Activated T-cell treated with anti-CD3 and anti-CD28 coated beads, Interleukin-2, amount 50 U/mL, for 72 hours (primary cell): ENCODE results near the gene AGPAT3. TPM values are rescaled to one million over a fixed set of nuclear protein-coding genes. Genes with fewer than 3 reads are reported as not detected.

Experiments used
- ATAC-seq, 2 donors: fragments of 150-1000 bp; cut with Tn5 transposase; replicated peaks in 1 of 2; 2 replicates each; pipeline ENCODE4 v1.10.0; 2021; ENCODE audit warnings: moderate library complexity in 2 of 2, mild to moderate bottlenecking in 1 of 2
- DNase-seq, 2 donors: peaks; one replicate each; pipeline ENCODE4 v3.0.0; 2021 to 2022; ENCODE audit warnings: mixed read lengths in 1 of 2
- H3K27ac Mint-ChIP-seq: one replicate; pipeline ENCODE4 v1.8.0; 2022; ENCODE audit warnings: mild to moderate bottlenecking, moderate library complexity, mixed read lengths
- H3K27me3 Mint-ChIP-seq: one replicate; pipeline ENCODE4 v1.8.0; 2022; ENCODE audit warnings: low read depth, mixed read lengths
- H3K36me3 Mint-ChIP-seq, 2 donors: one replicate each; pipeline ENCODE4 v1.8.0; 2022; ENCODE audit warnings: mixed read lengths in 2 of 2, mild to moderate bottlenecking in 1 of 2; ENCODE audit not compliant: insufficient read depth in 2 of 2
- H3K4me1 Mint-ChIP-seq: one replicate; pipeline ENCODE4 v1.8.0; 2022; ENCODE audit warnings: low read depth, mixed read lengths
- H3K4me3 Mint-ChIP-seq, 2 donors: one replicate each; pipeline ENCODE4 v1.8.0; 2022; ENCODE audit warnings: mild to moderate bottlenecking in 2 of 2, mixed read lengths in 2 of 2, moderate library complexity in 2 of 2
- H3K9me3 Mint-ChIP-seq, 2 donors: one replicate each; pipeline ENCODE4 v1.8.0; 2022; ENCODE audit warnings: mixed read lengths in 2 of 2
- total RNA-seq, 2 donors: library from RNA; stranded (reverse); gene quantifications; one replicate each; pipeline ENCODE4 v1.2.3, GENCODE V29; 2022

Gene AGPAT3
- total RNA-seq, 2 donors from 2014 or later: 86.1 to 87.1 TPM

DNA sequence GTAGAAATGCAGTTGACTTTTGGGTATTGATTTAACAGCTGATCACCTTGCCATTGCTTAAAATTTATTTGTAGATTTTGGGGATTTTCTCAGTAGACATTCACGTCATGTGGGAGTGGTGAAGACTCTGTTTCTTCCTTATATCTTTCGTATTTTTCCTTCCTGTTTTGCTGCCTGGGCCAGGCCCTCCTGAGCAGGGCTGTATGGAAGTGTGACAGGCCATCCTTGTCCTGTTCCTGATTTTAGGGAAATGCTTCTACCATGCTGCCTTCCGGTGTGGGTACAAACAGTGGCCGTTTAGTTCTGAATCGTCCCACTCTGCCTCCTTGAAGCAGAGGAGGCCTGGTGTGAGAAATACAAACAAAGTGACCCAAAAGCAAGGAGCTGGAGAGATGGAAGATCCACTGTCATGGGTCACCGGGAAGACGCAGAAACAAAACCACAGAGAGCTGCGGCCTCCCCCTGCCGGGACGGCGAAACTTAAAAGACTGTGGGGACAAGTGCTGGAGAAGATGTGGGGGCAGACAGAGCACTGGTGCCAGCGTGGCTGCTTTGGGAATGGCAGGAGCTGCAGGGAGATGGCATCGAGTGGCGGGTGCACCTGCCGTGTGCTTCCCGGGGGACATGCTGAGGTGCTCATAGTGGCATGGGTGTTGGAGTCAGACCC lies 7.6 kb downstream of the AGPAT3 start:
- Mint-ChIP-seq H3K9me3 (no peaks in the 10 kb centered on the region), H3K27ac (peak overlapping the region; percentile 16), H3K4me1 (peaks cover 83% of the 10 kb centered on the region), H3K4me3 (peak overlapping the region; percentile 27 to 31), H3K36me3 (peaks cover 9 to 27% of the 10 kb centered on the region in 2 donors), H3K27me3 (no peaks in the 10 kb centered on the region)
- DNase-seq (no peak), ATAC-seq (no peak)

DNA sequence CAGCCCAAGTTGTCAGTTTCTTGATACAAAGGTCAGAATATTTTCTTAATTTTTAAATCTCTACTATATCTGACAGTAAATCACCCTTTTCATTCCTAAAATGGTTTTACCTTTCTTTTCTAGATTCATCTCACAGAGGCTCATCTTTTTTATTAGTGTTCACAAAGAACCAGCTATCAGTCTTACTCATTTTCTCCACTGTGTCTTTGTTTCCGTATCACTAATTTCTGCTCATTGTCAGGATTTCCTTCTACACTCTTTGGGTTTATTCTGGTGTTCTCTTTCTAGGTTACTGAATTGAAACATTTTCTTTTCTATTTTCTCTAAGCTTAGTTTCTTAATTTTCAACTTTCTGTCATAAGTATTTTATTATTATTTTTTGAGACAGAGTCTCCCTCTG lies 8.7 kb downstream of the AGPAT3 start:
- peaks cover 9 to 34% of the 10 kb centered on the region in 2 donors for H3K36me3 Mint-ChIP-seq
- DNase-seq (no peak), ATAC-seq (peak; percentile 73 to 88)
- H3K27me3 Mint-ChIP-seq: no peaks in the 10 kb centered on the region
- no peaks in the 10 kb centered on the region for H3K9me3 Mint-ChIP-seq
- peak overlapping the region; percentile 75 for H3K27ac Mint-ChIP-seq
- H3K4me1 Mint-ChIP-seq: peaks cover 80% of the 10 kb centered on the region
- peak overlapping the region in 1 of 2 donors; percentile 35 for H3K4me3 Mint-ChIP-seq

DNA sequence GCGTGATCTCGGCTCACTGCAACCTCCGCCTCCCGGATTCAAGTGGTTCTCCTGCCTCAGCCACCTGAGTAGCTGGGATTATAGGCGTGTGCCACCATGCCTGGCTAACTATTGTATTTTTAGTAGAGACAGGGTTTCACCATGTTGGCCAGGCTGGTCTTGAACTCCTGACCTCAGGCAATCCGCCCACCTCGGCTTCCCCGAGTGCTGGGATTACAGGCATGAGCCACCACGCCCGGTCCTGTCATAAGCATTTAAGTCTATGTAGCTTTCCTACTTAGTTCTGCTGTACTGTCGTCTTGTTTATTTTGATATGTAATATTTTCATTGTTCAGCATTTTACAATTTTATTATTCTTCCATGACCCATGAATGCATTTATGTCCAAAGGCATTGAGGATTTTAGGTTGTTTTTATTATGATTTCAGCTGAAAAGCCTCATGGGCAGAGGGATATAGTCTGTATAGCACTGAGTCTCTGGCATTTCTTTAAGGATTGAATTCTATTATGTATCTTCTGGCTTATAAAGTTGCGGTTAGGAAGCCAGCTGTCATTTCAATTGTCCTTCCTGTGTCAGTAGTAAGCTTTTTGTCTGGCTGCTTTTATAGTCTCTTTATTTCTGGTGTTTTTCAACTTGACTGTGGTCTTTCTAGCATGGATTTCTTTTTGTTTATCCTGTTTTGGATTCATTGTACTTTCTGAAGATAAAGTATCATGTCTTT lies 9.2 kb downstream of the AGPAT3 start:
- Mint-ChIP-seq H3K36me3 (peaks cover 9 to 31% of the 10 kb centered on the region in 2 donors), H3K9me3 (no peaks in the 10 kb centered on the region), H3K27me3 (no peaks in the 10 kb centered on the region), H3K4me3 (peak overlapping the region in 1 of 2 donors; percentile 35), H3K4me1 (peaks cover 76% of the 10 kb centered on the region), H3K27ac (peak overlapping the region; percentile 75)
- ATAC-seq: peak in 1 of 2 donors; percentile 15
- no peak for DNase-seq

DNA sequence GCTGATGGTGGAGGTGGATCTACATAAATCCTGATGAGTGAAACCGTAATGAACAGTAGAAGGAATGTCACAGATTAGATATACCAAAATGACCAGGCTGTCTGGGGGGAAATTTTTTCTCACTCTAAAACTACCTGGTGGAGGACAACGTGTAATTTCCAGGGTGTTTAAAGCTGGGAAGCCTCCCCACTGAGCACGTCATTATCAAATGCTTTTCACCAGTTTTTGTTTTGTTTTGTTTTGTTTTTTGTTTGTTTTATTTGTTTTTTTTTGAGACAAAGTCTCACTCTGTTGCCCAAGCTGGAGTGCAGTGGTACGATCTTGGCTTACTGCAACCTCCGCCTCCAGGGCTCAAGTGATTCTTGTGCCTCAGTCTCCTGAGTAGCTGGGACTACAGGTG lies 11.6 kb downstream of the AGPAT3 start:
- DNase-seq (no peak), ATAC-seq (no peak)
- Mint-ChIP-seq H3K27ac (no peak overlapping the region), H3K36me3 (peaks cover 8 to 24% of the 10 kb centered on the region in 2 donors), H3K27me3 (no peaks in the 10 kb centered on the region), H3K4me3 (no peak overlapping the region), H3K9me3 (no peaks in the 10 kb centered on the region), H3K4me1 (peaks cover 80% of the 10 kb centered on the region)

DNA sequence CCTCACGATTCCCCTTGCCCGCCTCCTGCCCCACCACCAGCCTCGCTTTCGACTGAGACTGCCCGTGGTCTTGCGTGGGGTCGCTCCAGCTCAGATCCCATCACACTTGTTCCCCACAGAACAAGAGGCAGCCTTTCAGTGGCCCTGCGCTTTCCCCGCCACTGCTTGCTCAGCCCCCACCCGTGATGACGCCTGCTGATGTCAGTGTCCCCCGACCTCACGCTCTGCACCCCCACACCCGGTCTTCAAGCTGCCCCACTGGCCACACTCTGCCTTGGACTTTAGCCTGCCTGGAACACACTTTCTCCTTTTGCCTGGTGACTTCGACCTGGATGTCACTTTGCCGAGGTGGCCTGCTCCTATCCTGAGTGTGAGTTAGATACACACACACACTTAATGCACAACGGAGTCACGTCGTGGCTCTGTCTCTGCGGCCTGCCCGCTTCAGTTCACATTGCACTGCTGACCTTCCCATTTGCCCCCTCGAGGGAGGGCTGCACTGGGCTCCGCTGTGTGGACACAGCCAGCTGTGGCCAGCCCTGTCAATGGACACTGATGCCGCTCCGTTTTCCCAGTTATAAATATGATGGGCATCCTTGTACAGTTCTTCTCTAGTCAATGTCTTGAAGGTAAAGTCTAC lies 13.0 kb downstream of the AGPAT3 start:
- Mint-ChIP-seq H3K27ac (no peak overlapping the region), H3K4me1 (peaks cover 78% of the 10 kb centered on the region), H3K36me3 (peaks cover 5 to 21% of the 10 kb centered on the region in 2 donors), H3K9me3 (no peaks in the 10 kb centered on the region), H3K4me3 (no peak overlapping the region), H3K27me3 (no peaks in the 10 kb centered on the region)
- no peak for DNase-seq
- ATAC-seq: no peak

DNA sequence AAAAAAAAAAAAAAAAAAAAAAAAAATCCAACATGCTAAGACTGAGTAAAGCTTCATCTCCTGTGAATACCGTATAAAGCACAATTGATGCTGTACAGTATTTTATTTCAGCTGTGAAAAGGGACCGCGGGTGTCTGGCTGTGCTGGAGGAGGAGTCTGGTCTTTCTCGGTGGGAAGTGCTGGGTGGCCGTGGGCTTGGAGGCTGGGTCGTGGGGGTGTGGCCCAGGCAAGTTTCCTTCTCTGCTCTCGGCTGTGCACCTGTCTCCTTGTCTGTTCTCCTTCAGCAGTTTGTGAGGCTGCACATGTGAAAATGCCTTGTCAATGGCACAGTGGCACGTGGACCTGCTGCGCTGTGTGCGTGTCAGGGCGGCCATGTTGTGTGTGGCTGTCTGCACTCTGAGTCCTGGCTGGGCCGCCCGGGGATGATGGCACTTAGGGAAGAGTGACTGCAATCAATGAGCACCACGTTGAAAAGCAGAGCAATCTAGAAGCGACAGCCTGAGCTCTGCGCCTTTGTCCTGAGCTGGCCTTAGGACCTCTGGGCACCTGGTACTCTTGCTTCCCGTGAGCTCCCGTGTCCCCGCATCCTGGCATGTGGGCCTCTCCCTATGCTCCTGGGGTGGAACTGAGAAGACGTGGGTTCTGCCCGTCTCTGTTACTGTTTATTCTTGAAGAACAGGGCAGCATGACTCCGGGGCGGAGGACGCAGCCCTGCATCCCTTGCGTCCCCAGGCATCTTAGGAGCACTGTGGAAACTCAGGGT lies 14.5 kb downstream of the AGPAT3 start:
- Mint-ChIP-seq H3K27me3 (no peaks in the 10 kb centered on the region), H3K4me3 (no peak overlapping the region), H3K9me3 (no peaks in the 10 kb centered on the region), H3K27ac (no peak overlapping the region), H3K4me1 (peaks cover 78% of the 10 kb centered on the region), H3K36me3 (peaks cover 2 to 19% of the 10 kb centered on the region in 2 donors)
- no peak for ATAC-seq
- no peak for DNase-seq

DNA sequence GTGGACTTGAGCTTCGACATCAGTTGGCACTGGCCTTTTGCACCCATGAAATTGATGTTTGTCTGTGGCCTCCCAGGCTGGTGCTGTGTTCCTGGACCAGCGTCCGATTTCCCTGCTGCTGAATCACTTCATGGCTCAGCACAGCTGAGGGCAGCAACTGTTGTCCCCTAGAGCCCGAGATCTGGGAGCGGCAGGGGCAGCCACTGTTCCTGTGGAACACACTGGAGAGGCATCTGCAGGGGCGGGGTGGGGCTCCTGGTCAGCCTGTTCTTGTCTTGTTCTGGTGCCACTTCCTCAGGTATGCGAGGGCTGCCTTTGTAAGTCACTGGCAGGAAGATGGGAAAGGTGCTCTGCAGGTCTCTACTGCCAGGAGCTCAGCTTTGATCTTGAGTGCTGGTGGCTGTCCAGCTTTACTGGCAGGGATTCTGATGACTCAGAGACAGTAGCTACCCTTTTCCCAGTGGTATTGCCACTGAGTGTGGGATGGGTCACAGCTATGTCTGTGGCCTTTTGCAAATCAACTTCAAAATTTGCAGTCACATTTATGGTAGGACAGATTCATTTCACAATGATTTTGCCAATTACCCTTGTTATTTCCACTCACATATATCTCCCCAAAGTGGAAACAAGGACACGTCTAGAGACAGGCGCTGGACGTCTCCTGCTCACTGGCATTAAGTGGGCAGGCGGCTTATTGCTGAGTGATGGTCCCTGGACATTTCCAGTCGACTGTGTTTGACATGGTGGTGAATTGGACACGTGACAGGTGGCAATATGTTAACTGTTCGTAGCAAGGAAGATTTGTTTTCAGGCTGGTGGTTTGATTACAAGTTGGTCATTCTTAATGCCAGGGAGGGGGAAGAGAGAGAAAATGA lies 15.3 kb downstream of the AGPAT3 start:
- DNase-seq (no peak), ATAC-seq (no peak)
- peaks cover under 1 to 17% of the 10 kb centered on the region in 2 donors for H3K36me3 Mint-ChIP-seq
- H3K4me1 Mint-ChIP-seq: peaks cover 79% of the 10 kb centered on the region
- H3K27me3 Mint-ChIP-seq: no peaks in the 10 kb centered on the region
- H3K9me3 Mint-ChIP-seq: no peaks in the 10 kb centered on the region
- peak overlapping the region in 1 of 2 donors; percentile 16 for H3K4me3 Mint-ChIP-seq
- H3K27ac Mint-ChIP-seq: peak overlapping the region; percentile 28

DNA sequence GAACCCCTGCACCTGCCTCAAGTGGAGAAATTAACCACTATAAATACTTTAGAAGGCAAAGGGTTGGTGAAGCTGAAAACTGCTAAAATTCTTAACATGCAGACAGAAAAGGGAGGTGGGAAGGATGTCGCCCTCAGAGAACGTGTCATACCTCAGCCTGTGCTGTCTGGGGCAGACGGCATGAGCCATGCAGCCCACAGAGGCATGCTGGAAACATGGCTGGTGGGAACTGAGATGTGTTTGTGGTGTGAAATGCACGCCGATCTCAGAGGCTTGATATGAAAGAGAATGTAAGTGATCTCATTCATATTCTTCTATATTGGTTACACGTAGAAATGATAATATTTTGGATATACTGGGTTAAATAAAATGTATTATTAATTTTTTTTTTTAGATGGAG lies 16.3 kb downstream of the AGPAT3 start:
- no peak overlapping the region for H3K4me3 Mint-ChIP-seq
- no peaks in the 10 kb centered on the region for H3K9me3 Mint-ChIP-seq
- H3K4me1 Mint-ChIP-seq: peaks cover 76% of the 10 kb centered on the region
- peaks cover 0 to 11% of the 10 kb centered on the region in 2 donors for H3K36me3 Mint-ChIP-seq
- no peaks in the 10 kb centered on the region for H3K27me3 Mint-ChIP-seq
- H3K27ac Mint-ChIP-seq: peak overlapping the region; percentile 48
- DNase-seq (peak; percentile 32 to 39), ATAC-seq (peak; percentile 67 to 71)

DNA sequence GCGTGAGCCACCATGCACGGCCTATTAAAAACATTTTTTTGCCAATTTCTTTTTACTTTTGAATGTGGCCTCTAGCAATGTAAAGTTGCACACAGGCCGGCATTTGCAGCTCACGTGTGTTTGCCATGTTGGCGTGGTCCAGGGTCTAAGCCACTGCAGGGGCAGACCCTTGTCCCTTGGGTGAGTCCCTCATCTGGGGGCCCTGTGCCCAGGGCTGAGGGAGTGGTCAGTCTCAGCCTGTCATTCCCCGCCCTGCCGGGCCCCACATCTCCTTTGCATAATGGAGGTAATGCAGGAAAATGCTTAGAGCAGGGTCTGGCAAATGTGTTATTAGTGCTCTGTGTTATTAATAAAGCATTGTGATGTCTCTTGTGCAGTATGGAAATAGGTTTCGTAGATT lies 16.9 kb downstream of the AGPAT3 start:
- Mint-ChIP-seq H3K27me3 (no peaks in the 10 kb centered on the region), H3K9me3 (no peaks in the 10 kb centered on the region), H3K4me1 (peaks cover 78% of the 10 kb centered on the region), H3K27ac (no peak overlapping the region), H3K4me3 (no peak overlapping the region), H3K36me3 (peaks cover 0 to 10% of the 10 kb centered on the region in 2 donors)
- DNase-seq (no peak), ATAC-seq (no peak)

DNA sequence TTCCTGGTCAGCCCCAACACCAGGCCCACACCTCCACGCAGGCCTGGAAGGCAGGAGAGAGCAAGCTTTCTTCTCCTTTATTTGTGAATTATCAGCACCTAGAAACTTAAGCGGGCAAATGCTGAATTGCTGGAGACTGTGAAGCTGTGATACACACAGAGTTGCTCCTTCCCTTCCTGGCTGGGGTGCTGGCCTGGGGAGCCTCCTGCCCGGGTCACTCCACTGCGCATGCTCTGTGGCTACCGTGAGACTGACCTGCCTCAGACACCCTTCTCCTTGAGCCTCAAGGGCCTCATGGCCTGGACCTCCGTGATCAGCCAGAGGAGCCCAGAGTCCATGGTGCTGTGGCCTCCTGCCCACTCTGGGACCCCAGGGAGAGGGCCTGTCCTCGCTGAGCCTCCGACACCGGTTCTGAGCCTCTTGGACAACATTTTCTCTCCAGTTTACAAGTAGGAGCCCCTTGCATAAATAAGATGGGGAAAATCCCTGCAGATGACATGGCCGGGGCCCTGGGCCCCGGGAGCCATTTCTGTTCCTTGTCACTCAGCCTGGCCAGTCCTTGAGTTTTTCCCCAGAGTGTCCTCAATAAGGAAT lies 18.0 kb downstream of the AGPAT3 start:
- H3K4me1 Mint-ChIP-seq: peaks cover 83% of the 10 kb centered on the region
- H3K4me3 Mint-ChIP-seq: peak overlapping the region; percentile 50 to 71
- DNase-seq: no peak
- H3K27me3 Mint-ChIP-seq: no peaks in the 10 kb centered on the region
- H3K36me3 Mint-ChIP-seq: peaks cover 0 to 10% of the 10 kb centered on the region in 2 donors
- no peak overlapping the region for H3K27ac Mint-ChIP-seq
- no peaks in the 10 kb centered on the region for H3K9me3 Mint-ChIP-seq
- no peak for ATAC-seq

DNA sequence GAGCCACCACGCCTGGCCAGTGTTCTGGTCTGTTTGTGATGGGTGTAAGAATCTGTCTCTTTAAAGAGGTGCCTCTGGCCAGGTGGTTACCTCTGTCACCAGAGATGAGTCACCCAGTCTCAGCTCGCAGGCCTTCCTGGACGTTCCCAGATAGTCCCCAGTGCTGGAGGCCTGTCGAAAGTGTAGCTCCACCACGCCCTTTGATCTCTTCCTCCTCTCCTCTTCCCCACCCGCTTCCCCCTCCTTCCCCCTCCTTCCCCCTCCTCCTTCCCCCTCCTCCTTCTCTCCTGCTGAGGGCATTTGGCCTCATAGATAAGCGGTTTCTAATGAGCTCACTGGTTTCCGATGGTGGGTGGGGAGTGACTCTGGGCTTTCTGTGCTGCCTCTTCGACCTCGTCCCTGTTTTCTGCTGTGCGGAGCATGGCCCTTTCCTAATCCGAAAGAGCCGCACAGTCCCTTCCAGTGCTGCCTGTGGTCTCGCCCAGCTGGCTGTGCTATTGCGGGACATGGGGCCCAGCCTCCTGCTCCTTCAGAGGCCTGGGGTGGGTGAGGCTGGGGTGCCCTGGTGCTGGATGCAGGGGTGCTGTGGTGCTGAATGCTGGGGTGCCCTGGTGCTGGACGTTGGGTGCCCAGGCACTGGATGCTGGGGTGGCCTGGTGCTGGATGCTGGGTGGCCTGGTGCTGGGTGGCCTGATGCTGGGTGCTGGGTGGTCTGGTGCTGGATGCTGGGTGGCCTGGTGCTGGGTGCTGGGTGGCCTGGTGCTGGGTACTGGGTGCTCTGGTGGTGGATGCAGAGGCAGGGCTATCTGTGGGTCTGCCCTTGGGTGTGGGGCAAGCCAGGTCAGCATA lies 19.2 kb downstream of the AGPAT3 start:
- peak overlapping the region; percentile 48 for H3K27ac Mint-ChIP-seq
- H3K4me3 Mint-ChIP-seq: peak overlapping the region; percentile 50 to 71
- no peaks in the 10 kb centered on the region for H3K9me3 Mint-ChIP-seq
- peaks cover 0 to 2% of the 10 kb centered on the region in 2 donors for H3K36me3 Mint-ChIP-seq
- H3K4me1 Mint-ChIP-seq: peaks cover 87% of the 10 kb centered on the region
- H3K27me3 Mint-ChIP-seq: no peaks in the 10 kb centered on the region
- DNase-seq: peak; percentile 31 to 39
- peak; percentile 79 to 89 for ATAC-seq
